Putamen (tissue), 1 donor: ENCODE data around the gene CCDC141.
"Not testable (repeated sequence)": the region's sequence is repeated elsewhere in the genome, so short reads cannot be mapped to it uniquely, and the experiment has no call there.

ENCODE experiments used
- DNase-seq: peaks from one replicate; pipeline ENCODE4 v3.0.0-alpha.2; 2016; ENCODE audit warnings: low spot score

The CCDC141 gene

GRCh38 chr2:179036353-179036905, 13.5 kb downstream of the CCDC141 start:
- DNase-seq: no peak

- DNase-seq: no peak
These were observed 18.1 kb downstream of the CCDC141 start for GRCh38 chr2:179031731-179032408.

- DNase-seq: no peak
These were observed 25.5 kb downstream of the CCDC141 start for GRCh38 chr2:179024445-179024844.

GRCh38 chr2:179022685-179023084, 27.3 kb downstream of the CCDC141 start:
- DNase-seq: no peak

GRCh38 chr2:179021258-179021657, 28.7 kb downstream of the CCDC141 start:
- DNase-seq: no peak

GRCh38 chr2:179020156-179020750, 29.7 kb downstream of the CCDC141 start:
- DNase-seq: no peak

- no peak for DNase-seq
These were observed 30.7 kb downstream of the CCDC141 start for GRCh38 chr2:179019260-179019659.

GRCh38 chr2:179017773-179018357, 32.1 kb downstream of the CCDC141 start:
- no peak for DNase-seq

GRCh38 chr2:179014189-179014588, 35.7 kb downstream of the CCDC141 start:
- not testable (repeated sequence) for DNase-seq

- DNase-seq: no peak
These were observed 44.0 kb downstream of the CCDC141 start for GRCh38 chr2:179005976-179006375.

- DNase-seq: no peak
These were observed 50.5 kb downstream of the CCDC141 start for GRCh38 chr2:178999476-178999875.

GRCh38 chr2:178998539-178998938, 51.4 kb downstream of the CCDC141 start:
- no peak for DNase-seq

GRCh38 chr2:178997477-178997876, 52.5 kb downstream of the CCDC141 start:
- DNase-seq: no peak

GRCh38 chr2:178997067-178997466, 52.9 kb downstream of the CCDC141 start:
- DNase-seq: no peak

GRCh38 chr2:178994264-178994663, 55.7 kb downstream of the CCDC141 start:
- DNase-seq: no peak

- DNase-seq: no peak
These were observed 56.1 kb downstream of the CCDC141 start for GRCh38 chr2:178993788-178994187.

GRCh38 chr2:178992719-178993118, 57.2 kb downstream of the CCDC141 start:
- DNase-seq: not testable (repeated sequence)

- DNase-seq: no peak
These were observed 59.2 kb downstream of the CCDC141 start for GRCh38 chr2:178990533-178991241.

- not testable (repeated sequence) for DNase-seq
These were observed 60.5 kb downstream of the CCDC141 start for GRCh38 chr2:178989424-178989823.

- DNase-seq: not testable (repeated sequence)
These were observed 67.3 kb downstream of the CCDC141 start for GRCh38 chr2:178982652-178983051.

- no peak for DNase-seq
These were observed 69.1 kb downstream of the CCDC141 start for GRCh38 chr2:178980815-178981214.

GRCh38 chr2:178978667-178979066, 71.3 kb downstream of the CCDC141 start:
- no peak for DNase-seq

GRCh38 chr2:178976351-178976750, 73.6 kb downstream of the CCDC141 start:
- DNase-seq: no peak
